MM.1S (cell line): ENCODE measurements around the gene PITPNM3.

Experiments
- DNase-seq: peaks from one replicate; pipeline ENCODE4 v3.0.0-alpha.2; 2015
- H2AFZ ChIP-seq: fragments of 300-600 bp; sonication (generic); 2 replicates; pipeline ENCODE4 v1.6.0; 2016; ENCODE audit warnings: antibody characterized with exemption, low read length
- H3F3A ChIP-seq: fragments of 300-600 bp; sonication (generic); 2 replicates; pipeline ENCODE4 v1.6.1; 2016; ENCODE audit warnings: mild to moderate bottlenecking, antibody characterized with exemption, low read length, moderate library complexity, mixed read lengths; ENCODE audit not compliant: insufficient read depth
- H3K27ac ChIP-seq: fragments of 300-600 bp; sonication (generic); 2 replicates; pipeline ENCODE4 v1.5.1; 2016; ENCODE audit warnings: mild to moderate bottlenecking, low read length
- H3K27me3 ChIP-seq: fragments of 300-600 bp; sonication (generic); replicated peaks from 2 replicates; pipeline ENCODE4 v1.6.0; 2016; ENCODE audit warnings: low read length; ENCODE audit not compliant: insufficient read depth
- H3K36me3 ChIP-seq: fragments of 300-600 bp; sonication (generic); replicated peaks from 2 replicates; pipeline ENCODE4 v1.6.1; 2016; ENCODE audit warnings: mild to moderate bottlenecking, low read length, mixed read lengths; ENCODE audit not compliant: insufficient read depth
- H3K4me1 ChIP-seq: fragments of 300-600 bp; sonication (generic); 2 replicates; pipeline ENCODE4 v1.6.1; 2016; ENCODE audit warnings: low read length, mixed read lengths
- H3K4me2 ChIP-seq: fragments of 300-600 bp; sonication (generic); 2 replicates; pipeline ENCODE4 v1.6.0; 2016; ENCODE audit warnings: low read depth, low read length
- H3K4me3 ChIP-seq: fragments of 300-600 bp; sonication (generic); 2 replicates; pipeline ENCODE4 v1.5.1; 2016; ENCODE audit warnings: low read length, mixed read lengths
- H3K79me2 ChIP-seq: fragments of 300-600 bp; sonication (generic); 2 replicates; pipeline ENCODE4 v1.6.1; 2016; ENCODE audit warnings: mixed run types, low read length, mixed read lengths
- H3K9ac ChIP-seq: fragments of 300-600 bp; sonication (generic); 2 replicates; pipeline ENCODE4 v1.6.1; 2016; ENCODE audit warnings: low read length, mixed read lengths
- H3K9me2 ChIP-seq: fragments of 300-600 bp; sonication (generic); replicated peaks from 2 replicates; pipeline ENCODE4 v1.6.1; 2016; ENCODE audit warnings: mild to moderate bottlenecking, low read length, mixed read lengths; ENCODE audit not compliant: insufficient read depth
- H3K9me3 ChIP-seq: fragments of 300-600 bp; sonication (generic); replicated peaks from 2 replicates; pipeline ENCODE4 v1.6.1; 2016; ENCODE audit warnings: mild to moderate bottlenecking, low read length, mixed read lengths; ENCODE audit not compliant: insufficient read depth
- H4K20me1 ChIP-seq: fragments of 300-600 bp; sonication (generic); 2 replicates; pipeline ENCODE4 v1.6.1; 2016; ENCODE audit warnings: mild to moderate bottlenecking, low read length, moderate library complexity, mixed read lengths; ENCODE audit not compliant: insufficient read depth
- EZH2 ChIP-seq: fragments of 300-600 bp; sonication (generic); optimal IDR thresholded peaks from 2 replicates; pipeline ENCODE3; 2017; ENCODE audit warnings: low read depth, mild to moderate bottlenecking, antibody characterized with exemption, low read length, mixed read lengths
- EZH2phosphoT487 ChIP-seq: fragments of 300-600 bp; sonication (generic); IDR thresholded peaks from 2 replicates; pipeline ENCODE4 v1.6.1; 2018; ENCODE audit warnings: antibody characterized with exemption, low read length
- TF ChIP-seq, protein P1 (sequence below): fragments of 300-600 bp; sonication (generic); IDR thresholded peaks from 2 replicates; pipeline ENCODE4 v1.5.1; 2016; ENCODE audit warnings: antibody characterized with exemption, low read length, mixed read lengths

The PITPNM3 gene

DNA sequence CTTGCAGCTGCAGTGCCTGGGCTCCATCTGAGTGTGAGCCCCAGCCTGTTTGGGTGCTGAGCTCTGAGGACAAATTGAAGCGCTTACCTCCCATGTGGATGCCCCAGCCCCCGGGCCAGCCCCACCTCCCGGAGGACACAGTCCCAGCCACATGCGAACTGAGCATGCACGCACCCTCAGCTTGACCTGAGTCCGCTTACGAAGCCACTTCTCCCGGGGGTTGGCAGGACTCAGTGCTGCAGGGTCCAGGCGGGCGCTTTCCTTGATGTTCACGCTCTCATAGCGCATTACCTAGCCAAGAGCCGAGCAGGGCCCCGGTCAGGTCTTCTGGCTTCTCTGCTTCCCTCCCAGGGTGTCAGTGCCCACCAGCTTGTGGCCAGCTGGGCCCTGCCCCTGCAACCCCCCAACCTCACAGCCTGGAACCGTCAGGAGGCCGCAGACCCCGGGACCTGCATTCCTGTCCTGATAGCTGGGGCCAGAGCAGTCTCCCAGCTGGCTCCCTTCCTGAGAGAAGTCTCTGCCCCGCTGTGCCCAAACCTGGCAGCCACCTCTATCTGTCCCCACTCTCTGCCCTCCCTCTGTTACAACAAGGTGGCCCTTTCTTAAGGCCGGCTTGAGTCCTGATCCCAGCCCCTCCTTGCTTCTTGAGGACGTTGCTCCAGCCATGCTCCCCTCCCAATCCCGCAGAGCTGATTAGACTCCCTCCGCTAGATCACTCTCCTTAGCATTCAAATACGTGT, 88.1 kb downstream of the PITPNM3 start:
- peaks cover 52% of the 10 kb centered on the region for H3K27me3 ChIP-seq

DNA sequence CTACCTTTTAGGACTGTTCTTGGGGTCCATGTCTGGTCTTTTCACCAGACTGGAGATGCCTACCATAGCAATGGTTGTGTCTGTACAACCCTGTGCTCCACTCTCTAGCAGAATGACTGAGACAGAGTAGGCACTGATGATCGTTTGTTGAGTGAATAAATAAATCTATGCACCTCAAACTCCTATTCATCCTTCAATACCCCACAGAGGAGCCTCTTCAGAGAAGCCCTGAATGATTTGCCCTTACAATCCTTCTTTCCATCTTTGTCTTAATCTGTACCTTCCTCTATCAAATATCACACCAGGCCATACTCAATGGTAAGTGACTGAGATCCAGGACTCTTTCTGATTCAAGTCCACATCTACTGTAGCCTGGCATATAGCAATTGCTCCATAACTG, 88.8 kb downstream of the PITPNM3 start:
- Histone ChIP-seq H3K9me2 (no peaks in the 10 kb centered on the region), H3K4me1 (no peaks in the 10 kb centered on the region), H3K27ac (no peak overlapping the region), H3K4me3 (no peak overlapping the region), H3K9me3 (no peaks in the 10 kb centered on the region), H3K36me3 (no peaks in the 10 kb centered on the region), H3K27me3 (peaks cover 59% of the 10 kb centered on the region), H3K79me2 (no peaks in the 10 kb centered on the region), H4K20me1 (no peaks in the 10 kb centered on the region), H3F3A (no peaks in the 10 kb centered on the region), H3K4me2 (no peak overlapping the region), H3K9ac (no peak overlapping the region), H2AFZ (no peak overlapping the region)
- DNase-seq = no peak
- TF ChIP-seq, protein P1, sequence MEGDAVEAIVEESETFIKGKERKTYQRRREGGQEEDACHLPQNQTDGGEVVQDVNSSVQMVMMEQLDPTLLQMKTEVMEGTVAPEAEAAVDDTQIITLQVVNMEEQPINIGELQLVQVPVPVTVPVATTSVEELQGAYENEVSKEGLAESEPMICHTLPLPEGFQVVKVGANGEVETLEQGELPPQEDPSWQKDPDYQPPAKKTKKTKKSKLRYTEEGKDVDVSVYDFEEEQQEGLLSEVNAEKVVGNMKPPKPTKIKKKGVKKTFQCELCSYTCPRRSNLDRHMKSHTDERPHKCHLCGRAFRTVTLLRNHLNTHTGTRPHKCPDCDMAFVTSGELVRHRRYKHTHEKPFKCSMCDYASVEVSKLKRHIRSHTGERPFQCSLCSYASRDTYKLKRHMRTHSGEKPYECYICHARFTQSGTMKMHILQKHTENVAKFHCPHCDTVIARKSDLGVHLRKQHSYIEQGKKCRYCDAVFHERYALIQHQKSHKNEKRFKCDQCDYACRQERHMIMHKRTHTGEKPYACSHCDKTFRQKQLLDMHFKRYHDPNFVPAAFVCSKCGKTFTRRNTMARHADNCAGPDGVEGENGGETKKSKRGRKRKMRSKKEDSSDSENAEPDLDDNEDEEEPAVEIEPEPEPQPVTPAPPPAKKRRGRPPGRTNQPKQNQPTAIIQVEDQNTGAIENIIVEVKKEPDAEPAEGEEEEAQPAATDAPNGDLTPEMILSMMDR = no peak
- TF ChIP-seq EZH2phosphoT487 (no peak), EZH2 (no peak)

More for the DNA sequence above, 88.1 kb downstream of the PITPNM3 start:
- H3K36me3 ChIP-seq = no peaks in the 10 kb centered on the region
- H3K4me3 ChIP-seq = no peak overlapping the region
- no peak for DNase-seq
- H3K9ac ChIP-seq = no peak overlapping the region
- H3K9me2 ChIP-seq = no peaks in the 10 kb centered on the region
- TF ChIP-seq, protein P1 = no peak
- no peak for TF ChIP-seq EZH2phosphoT487
- TF ChIP-seq EZH2 = no peak
- H3F3A ChIP-seq = no peaks in the 10 kb centered on the region
- no peak overlapping the region for H3K27ac ChIP-seq
- H2AFZ ChIP-seq = no peak overlapping the region
- H3K9me3 ChIP-seq = no peaks in the 10 kb centered on the region
- no peak overlapping the region for H3K4me2 ChIP-seq
- H3K79me2 ChIP-seq = no peaks in the 10 kb centered on the region
- no peaks in the 10 kb centered on the region for H4K20me1 ChIP-seq
- H3K4me1 ChIP-seq = no peaks in the 10 kb centered on the region

DNA sequence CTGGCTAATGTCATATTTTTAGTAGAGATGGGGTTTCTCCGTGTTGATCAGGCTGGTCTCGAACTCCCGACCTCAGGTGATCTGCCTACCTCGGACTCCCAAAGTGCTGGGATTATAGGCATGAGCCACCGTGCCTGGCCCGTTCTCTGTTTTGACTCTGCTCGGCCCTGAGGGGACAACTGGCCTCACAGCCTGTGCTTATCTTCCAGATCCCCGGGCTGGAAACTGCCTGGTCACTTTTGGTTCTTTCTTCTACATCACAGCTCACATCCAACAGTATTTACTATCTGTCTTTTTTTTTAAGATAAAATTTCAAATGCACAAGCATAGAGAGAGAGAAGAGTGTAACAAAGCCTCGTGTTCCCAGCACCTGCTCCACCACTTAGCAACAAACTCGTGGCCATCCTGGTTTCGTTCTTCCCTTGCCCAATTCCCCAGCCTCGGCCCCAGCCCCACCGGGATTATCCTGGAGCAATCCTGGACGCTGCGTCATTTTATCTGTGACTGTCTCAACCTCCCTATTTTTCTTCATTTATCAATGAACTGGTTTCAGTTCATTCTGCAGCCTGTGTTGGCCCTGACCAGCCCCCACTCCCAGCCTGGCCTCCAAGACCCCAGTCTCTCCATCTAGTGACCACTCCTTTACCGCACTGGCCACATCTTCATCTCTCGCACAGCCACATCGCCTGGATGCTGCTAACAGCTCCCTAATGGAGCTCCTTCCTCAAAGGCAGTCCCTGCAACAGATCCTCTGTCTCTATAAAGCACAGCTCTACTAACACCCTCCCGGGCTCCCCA, 91.0 kb downstream of the PITPNM3 start:
- no peak overlapping the region for H3K4me3 ChIP-seq
- no peaks in the 10 kb centered on the region for H3K9me3 ChIP-seq
- no peak for DNase-seq
- no peaks in the 10 kb centered on the region for H3K9me2 ChIP-seq
- H3K27me3 ChIP-seq = peaks cover 62% of the 10 kb centered on the region
- no peaks in the 10 kb centered on the region for H3K79me2 ChIP-seq
- H2AFZ ChIP-seq = no peak overlapping the region
- TF ChIP-seq EZH2phosphoT487 (no peak), EZH2 (no peak)
- TF ChIP-seq, protein P1 = no peak
- no peaks in the 10 kb centered on the region for H3K36me3 ChIP-seq
- no peak overlapping the region for H3K9ac ChIP-seq
- no peaks in the 10 kb centered on the region for H4K20me1 ChIP-seq
- H3F3A ChIP-seq = no peaks in the 10 kb centered on the region
- H3K27ac ChIP-seq = no peak overlapping the region
- 0 out of 2 replicates have a peak, but pooled peaks cover 3% of the 10 kb centered on the region for H3K4me1 ChIP-seq
- no peak overlapping the region for H3K4me2 ChIP-seq
